GM18505 (cell line): ENCODE data around the gene HPCA.

Experiments used
- ATAC-seq: cut with Tn5 transposase; IDR thresholded peaks from one replicate; pipeline ENCODE4 v1.9.1; 2021; ENCODE audit not compliant: unreplicated experiment
- POLR2A ChIP-seq: IDR thresholded peaks from 4 replicates; pipeline ENCODE4 v1.6.1; 2011; ENCODE audit warnings: borderline replicate concordance; ENCODE audit not compliant: insufficient read depth, insufficient read length; ENCODE audit errors: extremely low read depth

Gene HPCA

DNA sequence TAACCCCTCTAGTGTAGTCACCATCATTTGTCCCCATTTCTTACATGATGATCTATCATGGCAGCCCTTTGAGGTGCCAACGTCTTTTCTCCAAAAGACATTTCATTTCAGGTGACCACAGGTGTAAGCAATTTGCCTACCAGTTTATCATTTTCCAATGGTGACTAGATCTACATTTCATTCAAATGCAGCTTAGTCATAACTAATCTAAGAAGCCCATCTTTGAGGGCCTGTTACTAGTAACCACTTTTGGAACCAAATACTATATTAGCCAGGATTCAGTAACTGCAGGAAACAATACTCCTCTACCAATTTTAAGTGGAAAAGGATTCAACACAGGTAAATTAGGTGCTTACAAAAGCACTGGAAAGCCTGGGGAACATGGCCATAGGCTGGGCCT, 45.5 kb downstream of the HPCA start:
- no peak for TF ChIP-seq POLR2A
- ATAC-seq: no peak

DNA sequence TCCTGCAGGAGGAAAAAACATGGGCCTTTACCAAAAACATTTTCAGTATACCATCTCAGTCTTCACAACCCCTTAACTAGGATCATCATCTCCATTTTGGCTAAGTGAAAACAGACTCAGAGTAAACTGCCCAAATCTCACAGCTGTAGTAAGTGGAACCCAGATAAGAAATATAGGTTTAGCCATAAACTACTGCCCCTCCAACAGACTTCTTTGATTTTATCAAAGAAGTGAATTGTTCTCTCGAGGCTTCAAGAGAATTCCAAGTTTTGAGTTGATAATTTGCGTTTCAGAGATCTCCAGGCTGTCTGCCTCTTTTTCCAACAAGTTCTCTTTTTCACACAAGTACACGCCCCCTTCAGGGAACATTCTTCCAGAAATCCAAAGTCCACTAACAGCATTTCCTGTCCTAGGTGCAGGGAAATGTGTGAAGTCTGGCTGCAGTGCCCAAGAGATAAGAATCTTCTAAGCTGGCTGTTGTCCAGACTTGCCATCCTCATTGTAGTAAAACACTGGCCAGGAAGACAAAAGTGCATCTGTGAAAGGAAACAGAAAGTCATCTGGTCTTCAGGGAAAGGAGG, 47.5 kb downstream of the HPCA start:
- TF ChIP-seq POLR2A: no peak
- no peak for ATAC-seq

- no peak for TF ChIP-seq POLR2A
- ATAC-seq: no peak
Measured at GRCh38 chr1:32934535-32934934, 48.2 kb downstream of the HPCA start.

DNA sequence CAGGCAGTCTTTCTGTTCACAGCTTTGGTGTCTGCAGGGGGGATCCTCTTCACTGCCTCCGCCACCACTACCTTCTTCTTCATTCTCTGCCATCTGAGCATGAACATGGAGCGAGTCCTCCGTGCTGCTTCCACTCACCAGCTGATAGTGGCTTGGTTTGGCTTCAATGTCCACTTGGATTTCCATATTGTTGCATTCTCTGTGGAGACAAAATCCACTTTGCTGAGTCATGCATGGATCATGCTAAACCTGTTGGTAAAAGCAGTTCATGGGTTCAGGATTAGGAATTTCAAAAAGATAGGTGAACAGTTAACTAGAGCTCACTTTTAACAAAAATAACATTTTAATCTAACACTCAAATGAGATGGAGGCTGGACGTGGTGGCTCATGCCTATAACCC, 50.8 kb downstream of the HPCA start:
- TF ChIP-seq POLR2A: no peak
- no peak for ATAC-seq

DNA sequence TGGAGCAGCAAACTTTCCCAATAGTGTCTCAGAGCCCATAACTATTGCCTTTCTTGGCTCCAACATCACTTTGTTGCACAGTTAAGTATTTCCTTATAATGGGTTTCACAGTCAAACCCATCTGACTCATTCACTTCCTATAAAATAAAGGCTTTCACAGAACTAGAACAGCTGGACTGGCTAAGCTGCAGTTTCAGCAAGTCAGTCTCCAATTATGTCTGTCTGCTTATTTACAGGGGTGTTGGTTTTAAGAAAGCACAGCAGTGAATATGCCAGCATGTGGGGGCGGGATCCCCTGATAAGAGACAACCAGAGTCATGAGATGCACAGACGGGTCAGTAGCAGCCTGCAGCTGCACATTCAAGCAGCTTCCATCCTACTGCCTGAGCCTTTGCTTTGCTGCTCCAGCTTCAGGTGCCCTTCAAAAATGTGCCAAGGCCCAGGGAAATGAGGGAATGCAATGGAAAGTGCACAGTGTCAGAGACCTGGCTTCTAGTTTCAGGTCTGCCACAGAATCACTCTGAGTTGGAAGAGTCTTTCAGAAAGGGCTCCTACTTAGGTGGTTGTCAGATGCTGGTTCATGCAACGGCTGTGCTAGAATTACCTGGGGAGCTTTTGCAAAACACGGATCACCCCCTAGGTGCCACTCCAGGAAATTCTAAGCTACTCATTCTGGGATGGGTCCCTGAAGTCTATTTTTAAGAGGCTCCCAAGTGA, 53.5 kb downstream of the HPCA start:
- TF ChIP-seq POLR2A: no peak
- no peak for ATAC-seq

GRCh38 chr1:32944180-32944579, 57.9 kb downstream of the HPCA start:
- no peak for TF ChIP-seq POLR2A
- no peak for ATAC-seq
